ENCODE results near the gene RMND5A.
"Not testable (repeated sequence)": the region's sequence is repeated elsewhere in the genome, so short reads cannot be mapped to it uniquely, and the experiment has no call there.

Gene RMND5A

DNA sequence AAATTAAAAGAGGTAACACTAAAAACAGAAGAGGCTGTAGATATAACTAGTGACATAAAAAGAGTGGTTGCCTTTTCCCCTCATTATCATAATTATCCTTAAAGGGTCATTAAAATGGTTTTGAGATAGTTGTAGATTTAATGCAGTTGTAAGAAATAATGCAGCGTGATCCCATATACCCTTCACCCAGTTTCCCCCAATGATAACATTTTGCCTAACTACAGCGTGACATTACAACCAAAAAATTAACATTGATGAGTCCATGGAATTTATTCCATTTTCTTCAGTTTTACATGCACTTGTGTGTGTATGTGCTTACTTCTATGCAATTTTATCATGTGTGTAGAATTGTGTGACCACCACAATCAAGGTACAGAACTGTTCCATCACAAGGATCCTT lies 13.2 kb upstream of the RMND5A start:
- no peak overlapping the region for H3K27ac ChIP-seq
- no peak for DNase-seq (ENCODE audit: low read depth, low spot score)

DNA sequence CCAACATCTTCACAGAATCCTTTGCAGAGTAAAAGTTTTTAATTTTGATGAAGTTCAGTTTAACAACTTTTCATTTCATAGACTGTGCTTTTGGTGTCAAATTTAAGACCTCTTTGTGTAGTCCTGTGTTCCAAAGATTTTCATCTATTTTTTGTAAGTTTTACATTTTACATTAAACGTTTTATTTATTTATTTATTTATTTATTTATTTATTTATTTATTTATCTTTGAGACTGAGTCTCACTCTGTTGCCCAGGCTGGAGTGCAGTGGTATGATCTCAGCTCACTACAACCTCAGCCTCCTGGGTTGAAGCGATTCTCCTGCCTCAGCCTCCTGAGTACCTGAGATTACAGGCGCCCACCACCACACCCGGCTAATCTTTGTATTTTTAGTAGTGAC lies 12.0 kb upstream of the RMND5A start:
- not testable (repeated sequence) for DNase-seq (ENCODE audit: low read depth, low spot score); H3K27ac ChIP-seq

DNA sequence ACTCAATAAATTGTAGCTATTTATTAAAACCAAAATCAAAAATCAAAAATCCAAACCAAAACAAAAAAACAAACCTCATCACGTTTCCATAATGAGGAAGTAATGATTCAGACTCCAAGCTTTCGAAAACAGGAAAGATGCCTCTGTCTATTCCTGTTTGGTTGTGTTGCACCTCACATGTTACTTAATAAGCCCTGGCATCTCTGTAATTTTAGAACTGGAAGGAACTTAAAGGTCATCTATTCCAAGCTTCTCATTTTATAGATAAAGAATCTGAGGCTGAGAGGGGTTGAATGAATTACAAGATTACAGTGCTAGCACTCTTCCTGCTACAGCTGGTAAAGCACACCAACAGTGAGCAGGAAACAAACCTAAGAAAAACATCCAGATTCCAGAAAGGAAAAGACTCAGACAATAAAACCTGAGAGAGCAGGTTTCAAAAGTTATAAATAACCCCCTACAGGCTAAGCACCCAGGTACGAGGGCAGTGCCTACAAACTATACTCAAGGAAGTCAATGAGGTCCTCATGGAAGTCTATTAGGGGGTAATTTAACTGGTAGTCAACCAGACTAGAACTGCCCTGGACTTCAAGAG lies 5.4 kb upstream of the RMND5A start:
- not testable (repeated sequence) for DNase-seq (ENCODE audit: low read depth, low spot score); H3K27ac ChIP-seq

DNA sequence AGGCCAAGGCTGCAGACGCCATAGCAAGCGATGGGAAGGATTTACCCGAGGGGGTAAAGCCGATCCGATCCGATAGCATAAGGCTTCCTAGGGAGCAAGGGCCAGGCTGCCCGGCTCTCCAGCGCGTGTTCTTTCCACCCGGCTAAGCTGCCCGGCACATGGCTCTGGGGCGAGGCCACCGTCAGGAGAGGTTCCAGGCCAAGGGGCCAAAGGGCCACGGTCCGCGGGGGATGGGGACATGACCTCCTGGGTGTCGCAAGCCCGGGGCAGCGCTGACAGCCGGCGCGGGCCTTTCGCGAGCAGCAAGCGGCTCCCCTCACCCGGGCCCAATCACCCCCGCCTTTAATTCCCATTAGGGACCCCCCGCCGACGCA lies 841 bp upstream of the RMND5A start:
- not testable (repeated sequence) for H3K27ac ChIP-seq; DNase-seq (ENCODE audit: low read depth, low spot score)

DNA sequence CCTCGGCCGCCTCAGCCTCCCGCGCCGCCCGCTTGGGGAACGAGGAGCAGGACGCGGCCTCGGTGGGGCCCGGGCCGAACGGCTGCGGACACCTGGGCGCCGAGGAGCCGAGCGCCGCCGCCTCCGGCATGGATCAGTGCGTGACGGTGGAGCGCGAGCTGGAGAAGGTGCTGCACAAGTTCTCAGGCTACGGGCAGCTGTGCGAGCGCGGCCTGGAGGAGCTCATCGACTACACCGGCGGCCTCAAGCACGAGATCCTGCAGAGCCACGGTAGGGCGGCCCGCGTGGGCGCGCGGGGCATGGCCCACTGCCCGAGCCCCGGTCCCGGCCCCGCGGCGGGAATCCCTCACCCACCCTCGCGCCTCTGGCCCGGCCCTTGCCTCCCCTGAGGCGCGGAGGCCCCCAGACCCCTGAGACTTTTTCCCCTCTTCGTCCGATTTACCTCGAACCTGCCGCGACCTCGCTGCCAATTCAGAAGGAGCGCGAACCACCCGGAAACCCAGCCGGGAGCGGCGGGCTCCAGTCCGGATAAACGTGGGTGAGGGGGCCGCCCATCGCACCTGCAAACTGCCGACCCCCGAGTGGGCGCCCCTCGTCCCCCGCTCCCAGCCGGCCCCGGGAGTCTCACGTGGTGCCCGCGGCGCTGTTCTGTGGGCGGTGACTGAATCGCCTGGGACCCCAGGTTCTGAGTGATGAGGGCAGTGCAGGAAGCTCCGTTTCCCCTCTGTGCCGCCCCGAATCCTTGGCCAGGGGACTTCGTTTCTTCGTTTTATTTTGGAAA lies 639 bp downstream of the RMND5A start:
- not testable (repeated sequence) for DNase-seq (ENCODE audit: low read depth, low spot score)
- peak overlapping the region; percentile 60 for H3K27ac ChIP-seq

DNA sequence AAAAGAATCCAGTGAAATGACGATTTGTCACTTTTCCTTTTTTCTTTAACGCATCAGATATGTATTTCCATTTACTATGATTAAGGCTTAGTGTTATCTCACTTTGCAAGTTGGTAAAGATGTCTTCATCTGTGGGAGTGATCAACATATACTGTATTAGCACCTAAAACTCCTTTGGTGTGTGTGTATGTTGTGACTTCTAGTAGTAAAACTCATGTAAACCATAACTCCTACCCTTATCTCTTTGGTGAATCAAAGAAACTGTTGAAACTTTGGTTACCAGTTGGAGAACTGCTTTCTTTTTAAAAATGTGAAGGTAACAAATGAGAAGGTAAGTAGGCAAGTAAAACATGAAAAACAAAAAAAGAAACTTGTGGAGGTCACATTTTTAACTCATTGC lies 5.6 kb downstream of the RMND5A start:
- H3K27ac ChIP-seq: not testable (repeated sequence)

DNA sequence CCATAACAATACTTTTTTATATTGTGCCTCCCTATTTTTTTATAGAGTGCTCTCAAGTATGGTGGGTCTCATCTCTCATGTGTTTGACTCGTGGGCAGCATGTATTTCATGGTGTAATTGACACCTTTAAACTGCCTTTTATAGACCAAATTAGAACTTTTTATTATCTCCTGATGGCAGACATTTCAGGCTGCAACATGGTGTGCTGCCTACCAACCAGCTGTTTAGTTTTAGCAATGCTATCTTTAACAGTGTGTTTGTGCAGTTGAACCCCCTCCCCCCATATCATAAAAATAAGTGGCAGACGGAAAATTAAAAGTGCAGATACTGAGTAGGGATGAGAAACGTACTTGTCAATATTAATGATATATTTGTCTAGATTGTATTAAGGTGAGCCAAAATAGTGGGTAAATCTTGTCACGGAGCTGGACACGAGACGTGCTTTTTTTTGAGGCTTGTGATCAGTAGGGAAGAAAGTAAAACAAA lies 12.0 kb downstream of the RMND5A start:
- DNase-seq (ENCODE audit: low read depth, low spot score); H3K27ac ChIP-seq: not testable (repeated sequence)

More for the DNA sequence above, 5.6 kb downstream of the RMND5A start:
- DNase-seq (ENCODE audit: low read depth, low spot score): not testable (repeated sequence)

DNA sequence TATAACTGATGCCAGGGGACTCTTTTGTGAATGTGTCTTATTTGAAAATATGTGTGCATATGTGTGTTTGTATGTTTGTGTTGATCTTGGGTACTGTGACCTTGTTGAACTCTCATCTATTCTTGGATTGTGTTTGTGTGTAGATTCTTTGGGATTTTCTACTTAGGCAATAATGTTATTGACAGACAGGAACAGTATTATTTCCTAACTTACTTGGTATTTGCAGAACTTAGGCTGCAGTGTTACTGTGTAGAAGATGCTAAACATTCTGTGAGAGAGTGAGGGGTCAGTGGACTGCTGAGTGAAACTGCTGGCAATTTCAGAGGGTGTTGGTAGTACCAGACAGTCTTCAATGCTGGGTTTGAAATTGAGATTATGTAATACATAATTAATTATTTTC lies 12.7 kb downstream of the RMND5A start:
- DNase-seq (ENCODE audit: low read depth, low spot score); H3K27ac ChIP-seq: not testable (repeated sequence)

DNA sequence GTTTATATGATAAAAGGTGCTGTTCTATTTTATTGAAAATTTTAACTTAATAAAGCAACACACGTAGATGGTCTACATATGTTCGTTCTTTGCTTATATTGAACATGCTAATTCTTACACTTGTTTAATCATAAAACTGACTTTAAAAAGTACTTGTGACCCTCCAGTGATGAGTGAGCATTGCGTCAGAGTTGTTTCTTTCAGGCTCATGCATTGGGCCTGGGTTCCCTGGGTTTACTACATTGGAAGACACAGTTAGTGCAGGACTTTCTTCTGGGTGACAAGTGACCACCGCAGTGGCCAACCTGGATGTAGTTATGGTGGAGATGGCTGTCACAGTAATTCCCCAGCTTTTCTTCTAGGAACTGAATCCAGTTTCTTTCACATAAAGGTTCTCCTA lies 13.4 kb downstream of the RMND5A start:
- H3K27ac ChIP-seq; DNase-seq (ENCODE audit: low read depth, low spot score): not testable (repeated sequence)

DNA sequence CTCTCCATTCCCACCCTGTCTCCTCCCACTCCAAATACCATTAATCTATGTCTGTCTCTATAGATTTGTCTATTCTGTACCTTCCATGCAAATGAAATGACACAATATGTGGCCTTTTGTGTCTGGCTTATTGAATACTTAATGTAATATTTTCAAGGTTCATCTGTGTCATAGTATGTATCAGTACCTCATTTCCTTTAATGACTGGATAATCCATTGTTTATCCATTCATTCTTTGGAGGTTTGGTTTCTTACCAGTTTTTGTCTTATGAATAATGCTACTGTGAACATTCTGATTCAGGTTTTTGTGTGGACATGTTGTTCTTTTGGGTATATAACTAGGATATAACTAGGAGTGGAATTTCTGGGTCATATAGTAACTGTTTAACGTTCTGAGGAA lies 14.8 kb downstream of the RMND5A start:
- DNase-seq (ENCODE audit: low read depth, low spot score): peak; percentile 34
- not testable (repeated sequence) for H3K27ac ChIP-seq

DNA sequence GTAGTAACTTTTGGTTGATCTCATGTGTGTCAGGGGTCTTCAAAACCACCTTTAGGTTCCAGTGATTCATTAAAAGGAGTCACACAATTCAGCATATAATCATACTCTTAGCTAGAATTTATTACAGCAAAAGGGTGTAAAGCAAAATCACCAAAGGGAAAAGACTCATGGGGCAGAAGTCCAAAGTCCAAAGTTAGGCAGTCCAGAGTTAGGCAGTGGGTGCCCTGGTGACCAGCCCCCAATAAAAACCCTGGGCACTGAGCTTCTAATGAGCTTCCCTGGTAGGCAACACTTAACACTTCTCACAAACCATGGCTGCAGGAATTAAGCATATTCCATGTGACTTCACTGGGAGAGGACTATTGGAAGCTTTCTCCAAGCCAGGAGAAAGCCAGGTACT lies 19.4 kb downstream of the RMND5A start:
- DNase-seq (ENCODE audit: low read depth, low spot score); H3K27ac ChIP-seq: not testable (repeated sequence)

DNA sequence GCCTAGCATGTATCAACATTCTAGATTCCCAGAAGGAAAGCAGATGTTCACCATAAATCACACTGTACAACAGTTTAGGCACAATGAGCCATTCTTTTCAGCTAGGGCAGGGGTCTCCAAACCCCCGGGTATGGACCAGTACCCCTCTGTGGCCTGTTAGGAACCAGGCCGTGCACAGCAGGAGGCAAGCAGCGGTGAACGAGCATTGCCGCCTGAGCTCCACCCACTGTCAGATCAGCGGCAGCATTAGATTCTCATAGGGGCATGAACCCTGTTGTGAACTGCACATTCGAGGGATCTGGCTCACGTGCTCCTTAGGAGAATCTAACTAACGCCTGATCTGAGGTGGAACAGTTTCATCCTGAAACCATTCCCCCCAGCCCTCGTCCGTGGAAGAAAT lies 19.8 kb downstream of the RMND5A start:
- H3K27ac ChIP-seq; DNase-seq (ENCODE audit: low read depth, low spot score): not testable (repeated sequence)

DNA sequence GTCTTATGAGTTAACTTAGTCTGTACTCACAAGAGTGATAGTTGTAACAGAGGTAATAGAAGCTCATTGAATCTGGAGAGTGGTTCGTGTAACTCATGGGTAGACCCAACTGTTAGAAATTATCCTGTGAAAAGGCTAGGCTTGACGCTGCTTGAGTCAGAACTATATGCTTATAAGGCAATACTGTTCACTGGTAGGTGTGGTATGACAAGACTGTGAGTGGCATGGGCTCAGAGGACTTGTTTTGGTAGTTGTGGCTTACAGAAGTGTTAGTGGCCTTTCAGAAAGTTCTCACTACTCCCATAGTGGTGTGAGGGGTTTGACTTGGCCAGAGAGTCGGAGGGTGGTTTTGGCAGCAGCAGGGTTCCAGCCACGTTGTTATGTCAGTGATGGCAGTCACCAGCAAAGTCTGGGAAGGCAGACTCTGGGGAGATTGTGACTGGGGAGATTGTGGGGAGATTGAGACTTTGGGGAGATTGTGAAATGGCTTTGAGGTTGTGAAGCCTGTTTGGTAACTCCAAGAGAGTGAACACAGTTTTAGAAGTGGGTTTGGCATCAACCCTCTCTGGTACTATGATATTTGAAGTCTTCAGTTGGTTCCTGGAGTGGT lies 21.9 kb downstream of the RMND5A start:
- not testable (repeated sequence) for DNase-seq (ENCODE audit: low read depth, low spot score)

DNA sequence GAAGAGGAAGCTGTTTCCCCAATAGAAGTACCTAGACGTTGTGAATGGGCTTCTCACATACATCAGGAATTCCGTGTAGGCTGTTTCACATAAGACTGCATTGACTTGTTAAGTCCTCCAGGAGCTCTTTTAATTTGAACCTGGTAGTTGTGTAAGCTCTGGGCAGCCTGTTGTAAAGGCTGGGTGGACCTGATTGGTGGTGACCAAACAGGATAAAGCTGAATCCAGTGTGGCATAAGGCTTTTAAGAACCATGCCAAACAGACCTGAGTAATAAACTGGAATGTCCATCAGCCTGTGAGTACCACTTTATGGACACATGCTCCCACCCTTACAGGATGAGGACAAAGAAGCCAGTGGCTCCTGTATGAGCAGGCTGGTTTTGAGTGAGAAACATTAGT lies 24.1 kb downstream of the RMND5A start:
- no peak for DNase-seq (ENCODE audit: low read depth, low spot score)
- no peak overlapping the region for H3K27ac ChIP-seq

More for the DNA sequence above, 21.9 kb downstream of the RMND5A start:
- not testable (repeated sequence) for H3K27ac ChIP-seq

DNA sequence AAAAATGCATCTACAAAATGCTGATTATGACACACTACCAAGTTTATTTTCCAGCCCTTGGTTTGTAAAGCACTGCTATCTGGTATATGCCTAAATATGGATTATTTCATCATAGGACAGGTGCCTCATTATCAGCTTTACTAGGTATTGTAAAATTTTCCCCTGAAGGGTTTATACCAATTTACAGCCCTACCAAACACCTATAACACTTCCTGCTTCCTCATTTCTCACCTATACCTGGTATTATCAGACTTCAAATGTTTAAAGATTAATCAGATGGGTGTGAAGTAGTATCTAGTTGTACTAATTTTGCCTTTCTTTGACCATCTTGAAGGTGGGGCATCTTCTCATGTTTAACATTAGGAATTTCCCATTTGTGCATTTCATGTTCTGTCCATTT lies 26.8 kb downstream of the RMND5A start:
- DNase-seq (ENCODE audit: low read depth, low spot score): no peak
- peak overlapping the region; percentile 71 for H3K27ac ChIP-seq

DNA sequence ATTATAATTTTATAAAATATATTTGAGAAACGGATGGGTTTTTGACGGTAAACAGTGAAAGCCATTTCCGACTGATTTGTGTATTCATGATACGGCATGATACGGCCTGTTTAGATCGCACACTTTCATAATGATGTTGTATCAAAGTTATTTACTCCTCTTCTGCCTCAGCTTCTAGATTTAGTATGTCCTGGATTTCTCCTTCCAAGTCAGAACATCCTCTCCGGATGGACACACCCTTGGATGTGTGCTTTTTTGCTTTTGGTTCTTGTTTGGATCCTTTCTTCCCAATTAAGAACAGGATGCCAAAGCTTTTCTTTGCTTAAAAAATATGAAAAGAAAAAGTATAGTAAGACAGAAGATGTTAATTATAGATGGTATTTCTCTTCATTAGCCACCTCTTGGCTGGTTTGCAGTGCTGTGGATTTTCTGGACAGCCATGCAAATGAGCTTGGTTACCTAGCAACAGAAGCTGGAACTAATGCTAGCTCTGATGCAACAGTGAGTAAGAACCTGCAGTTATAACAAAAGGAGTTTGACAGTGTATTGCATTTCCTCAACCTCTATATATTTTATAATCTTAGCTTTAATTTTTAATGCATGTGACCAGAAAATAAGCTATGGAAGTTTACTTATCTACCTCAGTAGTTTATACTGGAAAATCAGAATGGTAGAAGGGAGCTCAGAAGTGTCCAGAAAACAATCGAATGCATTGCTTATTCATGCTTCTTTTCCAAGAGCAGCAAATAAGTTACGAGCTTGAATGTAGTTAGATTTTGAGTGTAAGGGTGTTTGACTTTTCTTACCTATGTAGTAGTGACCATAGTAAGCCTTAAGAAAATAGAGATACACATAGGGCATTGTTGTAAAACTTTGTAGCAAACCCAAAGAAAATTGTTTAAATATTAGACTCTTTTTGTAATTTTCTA lies 27.9 kb downstream of the RMND5A start:
- DNase-seq (ENCODE audit: low read depth, low spot score): peak; percentile 54
- H3K27ac ChIP-seq: peak overlapping the region; percentile 71

DNA sequence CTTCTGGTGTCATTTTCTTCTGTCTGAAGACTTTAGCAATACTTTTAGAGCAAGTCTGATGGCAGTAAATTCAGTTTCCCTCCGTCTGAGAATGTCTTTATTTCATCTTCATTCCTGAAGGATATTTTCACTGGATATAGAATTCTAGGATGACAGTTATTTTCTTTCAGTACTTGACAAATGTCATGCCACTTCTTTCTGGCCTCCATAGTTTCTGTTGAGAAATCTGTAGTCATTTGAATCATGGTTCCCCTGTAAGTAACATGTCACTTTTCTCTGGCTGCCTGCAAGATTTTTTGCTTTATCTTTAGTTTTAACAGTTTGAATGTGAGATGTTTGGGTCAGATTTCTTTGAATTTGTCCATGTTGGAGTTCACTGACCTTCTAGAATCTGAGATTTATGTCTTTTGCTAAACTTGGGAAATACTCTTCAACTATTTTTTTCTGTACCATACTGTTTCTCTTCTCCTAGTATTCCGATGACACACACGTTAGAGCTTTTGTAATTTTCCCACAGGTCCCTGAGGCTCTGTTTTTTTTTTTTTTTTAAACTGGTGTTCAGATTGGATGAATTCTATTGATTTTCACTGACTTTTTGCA lies 30.2 kb downstream of the RMND5A start:
- no peak overlapping the region for H3K27ac ChIP-seq
- DNase-seq (ENCODE audit: low read depth, low spot score): no peak

DNA sequence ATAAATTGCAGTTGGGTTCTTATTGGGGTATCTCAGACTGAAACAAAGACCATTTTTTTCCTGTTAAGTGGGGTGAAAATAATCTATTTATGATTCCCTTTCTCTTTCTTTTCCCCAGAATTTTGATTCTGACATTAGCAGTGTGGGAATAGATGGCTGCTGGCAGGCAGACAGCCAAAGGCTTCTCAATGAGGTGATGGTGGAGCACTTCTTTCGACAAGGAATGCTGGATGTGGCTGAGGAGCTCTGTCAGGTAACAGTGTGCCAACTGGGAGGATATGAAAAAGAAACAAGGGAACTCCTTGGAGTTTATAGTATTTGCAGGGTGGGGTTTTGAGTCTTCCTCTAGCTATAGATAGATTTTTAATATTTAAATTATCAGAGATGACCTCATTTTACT lies 31.7 kb downstream of the RMND5A start:
- no peak overlapping the region for H3K27ac ChIP-seq
- no peak for DNase-seq (ENCODE audit: low read depth, low spot score)

DNA sequence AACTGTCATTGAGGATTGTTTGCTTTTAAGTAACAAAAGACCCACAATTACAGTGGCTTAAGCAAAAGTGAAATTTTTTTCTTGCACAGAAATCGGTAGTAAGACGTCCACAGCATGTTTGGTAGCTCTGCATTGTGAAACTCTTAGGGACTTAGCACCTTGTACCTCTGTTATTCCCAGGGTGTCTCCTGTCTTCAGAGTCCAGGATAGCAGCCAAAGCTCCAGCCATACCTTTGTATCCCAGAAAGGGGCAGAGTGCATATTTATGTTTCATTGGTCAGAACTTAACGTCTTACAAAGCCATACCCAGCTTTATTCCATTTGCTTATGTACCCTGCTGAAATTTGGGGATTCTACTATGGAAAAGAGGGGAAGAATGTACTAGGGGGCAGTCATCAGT lies 32.8 kb downstream of the RMND5A start:
- DNase-seq (ENCODE audit: low read depth, low spot score): no peak
- H3K27ac ChIP-seq: no peak overlapping the region

DNA sequence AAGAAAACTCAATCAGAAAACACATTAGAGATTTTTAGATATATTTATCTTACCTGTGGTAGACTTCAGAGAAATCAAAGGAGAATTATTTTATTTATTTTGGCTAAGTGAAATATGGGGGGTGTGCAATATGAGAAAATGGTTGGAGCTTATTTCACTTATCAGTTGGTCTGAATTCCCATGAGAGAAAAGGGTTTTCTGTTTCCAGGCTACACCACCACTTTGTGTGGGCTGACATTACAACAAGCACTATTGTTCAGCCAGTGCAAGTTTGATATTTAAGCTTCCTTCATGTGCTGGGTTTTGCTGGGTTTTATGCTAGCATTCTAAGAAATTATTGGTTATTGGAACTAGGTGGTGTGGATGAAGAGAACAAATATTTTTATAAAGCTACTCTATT lies 33.5 kb downstream of the RMND5A start:
- no peak overlapping the region for H3K27ac ChIP-seq
- DNase-seq (ENCODE audit: low read depth, low spot score): no peak

All from epithelial cell of prostate (primary cell).